ENCODE data around the gene RAPGEF5.

- TF ChIP-seq CTCF (IDR thresholded peaks at IDR 0.05 in 8 of 11, conservative IDR thresholded peaks at IDR 0.05 in 3 of 11) (no peak), POLR2AphosphoS5 (IDR thresholded peaks at IDR 0.05) (no peak)
Observed at GRCh38 chr7:22150221-22150620, 206.7 kb downstream of the RAPGEF5 start.
